Endothelial cell of umbilical vein (primary cell): ENCODE data around the gene SLC39A3. TPM values are rescaled to one million over a fixed set of nuclear protein-coding genes. Genes with fewer than 3 reads are reported as not detected.

Experiments
- BruUV-seq: library from RNA; stranded (reverse); fragments of 400-500 nt; replicated peaks from 2 replicates; lab custom pipeline; 2021; lab: Mats Ljungman, UMichigan
- CTCF ChIA-PET: fragments of 300-600, 350-600 bp; sonication (Branson Sonifier 250); formaldehyde crosslinking; loops from one replicate; lab custom pipeline; 2021; ENCODE audit warnings: antibody characterized with exemption, inconsistent platforms; lab: Charles Lee
- POLR2A ChIA-PET: fragments of 300-600, 350-600 bp; sonication (Branson Sonifier 250); formaldehyde crosslinking; loops from one replicate; lab custom pipeline; 2021; ENCODE audit warnings: antibody characterized with exemption, inconsistent platforms; lab: Charles Lee
- DNase-seq: peaks from one replicate; pipeline ENCODE4 v3.0.0-alpha.2; 2011; ENCODE audit warnings: low read depth, low spot score
- FAIRE-seq: peaks from 2 replicates; lab custom pipeline; 2011; peaks lifted over from hg19 to GRCh38; lab: Jason Lieb, UNC
- H2AFZ ChIP-seq: 2 replicates; pipeline ENCODE4 v1.6.0; 2012; ENCODE audit warnings: low read depth, low read length, control low read depth, inconsistent platforms
- H3K27ac ChIP-seq: 2 replicates; pipeline ENCODE4 v1.5.1; 2011; ENCODE audit warnings: low read depth, mild to moderate bottlenecking, control low read depth, low read length, moderate library complexity; ENCODE audit not compliant: insufficient read depth
- H3K27me3 ChIP-seq, 2 experiments: 2 replicates each; pipeline versions ENCODE4 v1.6.0 to v1.6.1; 2011; ENCODE audit warnings: low read length in 2 of 2, mixed read lengths in 1 of 2; ENCODE audit not compliant: control insufficient read depth in 2 of 2, insufficient read depth in 2 of 2
- H3K36me3 ChIP-seq, 2 experiments: 2 replicates in 1 of 2; 3 replicates in 1 of 2; pipeline ENCODE4 v1.5.1; 2011; ENCODE audit warnings: low read length in 2 of 2, mild to moderate bottlenecking in 1 of 2, moderate library complexity in 1 of 2; ENCODE audit not compliant: control insufficient read depth in 2 of 2, insufficient read depth in 2 of 2; ENCODE audit errors: extremely low read depth in 1 of 2
- H3K4me1 ChIP-seq: 3 replicates; pipeline ENCODE4 v1.5.1; 2011; ENCODE audit warnings: mild to moderate bottlenecking, low read length; ENCODE audit not compliant: control insufficient read depth, insufficient read depth; ENCODE audit errors: extremely low read depth
- H3K4me2 ChIP-seq: 2 replicates; pipeline ENCODE4 v1.6.1; 2011; ENCODE audit warnings: low read length, control low read depth, mixed read lengths; ENCODE audit not compliant: insufficient read depth
- H3K4me3 ChIP-seq, 3 experiments: fragments of 200-600 bp in 1 of 3; sonication (generic), shearing (Covaris generic) in 1 of 3; replicated peaks in 1 of 3; 2 replicates each; pipeline ENCODE4 v1.5.1; 2011 to 2016; ENCODE audit warnings: control low read depth in 3 of 3, low read length in 3 of 3, mild to moderate bottlenecking in 2 of 3, inconsistent platforms in 1 of 3, low read depth in 1 of 3, moderate library complexity in 1 of 3; ENCODE audit not compliant: insufficient read depth in 1 of 3
- H3K79me2 ChIP-seq: 2 replicates; pipeline ENCODE4 v1.6.0; 2012; ENCODE audit warnings: low read length, inconsistent platforms; ENCODE audit not compliant: control insufficient read depth, insufficient read depth
- H3K9ac ChIP-seq: replicated peaks from 2 replicates; pipeline ENCODE3; 2011; ENCODE audit warnings: low read length, control low read depth; ENCODE audit not compliant: insufficient read depth; ENCODE audit errors: extremely low read depth
- H3K9me1 ChIP-seq: replicated peaks from 3 replicates; pipeline ENCODE4 v1.6.0; 2011; ENCODE audit warnings: mild to moderate bottlenecking, low read length; ENCODE audit not compliant: control insufficient read depth, insufficient read depth; ENCODE audit errors: extremely low read depth
- H3K9me3 ChIP-seq: replicated peaks from 2 replicates; pipeline ENCODE4 v1.5.1; 2012; ENCODE audit warnings: low read length, inconsistent platforms; ENCODE audit not compliant: control insufficient read depth, insufficient read depth
- H4K20me1 ChIP-seq: replicated peaks from 2 replicates; pipeline ENCODE3; 2011; ENCODE audit warnings: mild to moderate bottlenecking, low read length; ENCODE audit not compliant: control insufficient read depth, insufficient read depth; ENCODE audit errors: extremely low read depth
- EZH2 ChIP-seq: IDR thresholded peaks from 2 replicates; pipeline ENCODE4 v1.6.1; 2012; ENCODE audit warnings: borderline replicate concordance, low read depth, mild to moderate bottlenecking, moderate library complexity, low read length, inconsistent platforms; ENCODE audit not compliant: severe bottlenecking
- FOS ChIP-seq: IDR thresholded peaks from 2 replicates; pipeline ENCODE4 v1.6.1; 2011; ENCODE audit warnings: mild to moderate bottlenecking, low read length, moderate library complexity, borderline replicate concordance; ENCODE audit not compliant: insufficient read depth
- GATA2 ChIP-seq: IDR thresholded peaks from 2 replicates; pipeline ENCODE4 v1.7.0; 2011; ENCODE audit warnings: low read depth, mild to moderate bottlenecking, moderate library complexity, mixed read lengths, low read length; ENCODE audit not compliant: insufficient read length, insufficient read depth
- JUN ChIP-seq: IDR thresholded peaks from 2 replicates; pipeline ENCODE4 v1.6.1; 2011; ENCODE audit warnings: borderline replicate concordance, low read depth; ENCODE audit not compliant: insufficient read length, insufficient read depth
- MYC ChIP-seq: IDR thresholded peaks from one replicate; pipeline ENCODE4 v1.6.1; 2011; ENCODE audit warnings: mild to moderate bottlenecking, low read depth, low read length
- POLR2A ChIP-seq: IDR thresholded peaks from 2 replicates; pipeline ENCODE4 v1.6.1; 2012; ENCODE audit warnings: low read depth, mild to moderate bottlenecking, control low read depth, low read length
- POLR2AphosphoS5 ChIP-seq: IDR thresholded peaks from 2 replicates; pipeline ENCODE4 v1.6.1; 2012; ENCODE audit warnings: low read depth, mild to moderate bottlenecking, control low read depth, low read length, moderate library complexity; ENCODE audit not compliant: insufficient read depth
- dilution Hi-C: fragments of 300-500 bp; cut with MboI; formaldehyde crosslinking; loops from one replicate; pipeline ENCODE4 v1.15.0; 2019; ENCODE audit warnings: low sequenced_read_pairs; ENCODE audit not compliant: extremely low pct_ligation_motif_present
- intact Hi-C: fragments of 100-400 bp; cut with micrococcal nuclease; formaldehyde crosslinking; loops from one replicate; pipeline ENCODE4 v1.10.0; 2022
- polyA plus RNA-seq, 4 experiments: library from polyadenylated mRNA; depleted of rRNA in 3 of 4; stranded (reverse) in 3 of 4; unstranded in 1 of 4; fragments of >200 nt; gene quantifications; 2 replicates each; pipeline versions ENCODE4 v1.2.1 to v1.2.3, GENCODE V29; 2011 to 2012; ENCODE audit warnings: missing spikeins in 1 of 4
- total RNA-seq: library from RNA; stranded (reverse); gene quantifications from 2 replicates; pipeline ENCODE4 v1.2.3, GENCODE V29; 2021
- TF ChIP-seq, protein P1 (sequence below), 2 donors: IDR thresholded peaks; 1 replicate in 1 of 2; 2 replicates in 1 of 2; pipeline ENCODE4 v1.5.1; 2011; ENCODE audit warnings: low read length in 2 of 2, mild to moderate bottlenecking in 2 of 2, moderate library complexity in 2 of 2, control low read depth in 1 of 2, inconsistent platforms in 1 of 2, low read depth in 1 of 2; ENCODE audit not compliant: insufficient read depth in 1 of 2; ENCODE audit errors: extremely low read depth in 1 of 2
- TF ChIP-seq, protein P2 (sequence below): IDR thresholded peaks from 2 replicates; pipeline ENCODE4 v1.6.1; 2011; ENCODE audit not compliant: insufficient read depth, insufficient read length

Gene SLC39A3
- total and polyA plus RNA-seq, 2 donors (not counting 3 experiments of a cell fraction or from before 2014, with no cell fraction given): 28.0 to 43.1 TPM

DNA sequence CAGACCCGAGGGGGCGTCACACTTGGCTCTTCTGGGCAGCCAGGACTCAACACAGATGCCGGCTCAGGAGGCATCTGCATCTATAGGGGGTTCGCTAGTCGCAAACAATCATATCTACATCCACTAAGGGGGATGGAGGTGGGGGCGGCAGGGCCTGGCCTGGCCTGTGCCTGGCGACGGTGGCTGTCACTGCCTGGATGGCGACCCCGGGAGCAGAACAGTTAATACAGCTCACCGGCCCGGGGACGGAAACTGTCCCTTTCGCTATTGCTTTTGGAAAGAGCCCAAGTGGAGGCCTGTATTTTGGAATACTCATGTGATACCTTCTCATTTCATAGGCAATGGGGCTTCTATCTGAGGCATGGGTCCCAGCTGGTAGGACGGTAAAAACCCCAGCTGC is 25.6 kb upstream of the SLC39A3 start:
- CTCF ChIA-PET: interaction anchor here (1.5 kb wide), 1 partner anchor 16 kb away, joined by 5 read pairs; no protein-coding TSS in a partner anchor

DNA sequence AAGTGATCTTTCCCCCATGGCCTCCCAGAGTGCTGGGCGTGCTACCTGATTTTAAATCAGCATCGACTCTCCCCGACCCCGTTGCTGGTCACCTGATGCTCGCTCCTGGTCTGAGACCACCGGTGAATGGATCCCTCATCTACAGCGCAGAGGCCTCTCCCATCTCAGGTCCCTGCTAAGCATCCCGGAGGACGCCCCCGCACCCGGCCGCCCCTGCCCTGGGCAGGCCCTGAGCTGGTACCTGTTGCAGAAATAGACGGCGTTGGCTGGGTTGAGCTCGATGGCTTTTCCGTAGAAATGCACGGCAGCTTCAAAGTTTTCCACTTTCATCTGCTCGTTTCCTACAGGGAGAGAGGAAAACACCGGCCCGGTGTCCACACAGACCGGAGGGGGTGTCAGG is 25.1 kb upstream of the SLC39A3 start:
- Histone ChIP-seq H3K4me2 (no peak overlapping the region), H3K4me3 (no peak overlapping the region), H3K36me3 (peaks cover 0 to 45% of the 10 kb centered on the region in 2 experiments), H3K9ac (no peak overlapping the region), H3K27ac (no peak overlapping the region), H3K9me1 (no peaks in the 10 kb centered on the region), H3K9me3 (no peaks in the 10 kb centered on the region), H4K20me1 (no peaks in the 10 kb centered on the region), H3K79me2 (peaks cover 5% of the 10 kb centered on the region), H2AFZ (no peak overlapping the region), H3K4me1 (no peaks in the 10 kb centered on the region), H3K27me3 (no peaks in the 10 kb centered on the region)
- dilution Hi-C loops (no loop called here), intact Hi-C loops (no loop called here)
- no peak for FAIRE-seq
- DNase-seq: no peak
- TF ChIP-seq POLR2AphosphoS5 (no peak), POLR2A (no peak), JUN (no peak), GATA2 (no peak), MYC (no peak), EZH2 (no peak), FOS (no peak)
- TF ChIP-seq, protein P1, sequence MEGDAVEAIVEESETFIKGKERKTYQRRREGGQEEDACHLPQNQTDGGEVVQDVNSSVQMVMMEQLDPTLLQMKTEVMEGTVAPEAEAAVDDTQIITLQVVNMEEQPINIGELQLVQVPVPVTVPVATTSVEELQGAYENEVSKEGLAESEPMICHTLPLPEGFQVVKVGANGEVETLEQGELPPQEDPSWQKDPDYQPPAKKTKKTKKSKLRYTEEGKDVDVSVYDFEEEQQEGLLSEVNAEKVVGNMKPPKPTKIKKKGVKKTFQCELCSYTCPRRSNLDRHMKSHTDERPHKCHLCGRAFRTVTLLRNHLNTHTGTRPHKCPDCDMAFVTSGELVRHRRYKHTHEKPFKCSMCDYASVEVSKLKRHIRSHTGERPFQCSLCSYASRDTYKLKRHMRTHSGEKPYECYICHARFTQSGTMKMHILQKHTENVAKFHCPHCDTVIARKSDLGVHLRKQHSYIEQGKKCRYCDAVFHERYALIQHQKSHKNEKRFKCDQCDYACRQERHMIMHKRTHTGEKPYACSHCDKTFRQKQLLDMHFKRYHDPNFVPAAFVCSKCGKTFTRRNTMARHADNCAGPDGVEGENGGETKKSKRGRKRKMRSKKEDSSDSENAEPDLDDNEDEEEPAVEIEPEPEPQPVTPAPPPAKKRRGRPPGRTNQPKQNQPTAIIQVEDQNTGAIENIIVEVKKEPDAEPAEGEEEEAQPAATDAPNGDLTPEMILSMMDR (IDR thresholded peaks at IDR 0.05; ENCODE audit: extremely low read depth in 1 of 2, insufficient read depth in 1 of 2, low read depth in 1 of 2, low read length in 2 of 2): no peak
- TF ChIP-seq, protein P2, sequence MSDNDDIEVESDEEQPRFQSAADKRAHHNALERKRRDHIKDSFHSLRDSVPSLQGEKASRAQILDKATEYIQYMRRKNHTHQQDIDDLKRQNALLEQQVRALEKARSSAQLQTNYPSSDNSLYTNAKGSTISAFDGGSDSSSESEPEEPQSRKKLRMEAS: no peak
- ChIA-PET POLR2A (no interaction called here), CTCF (interaction anchor here (1.5 kb wide), 1 partner anchor 16 kb away, joined by 5 read pairs; no protein-coding TSS in a partner anchor)
- no TSS peak for BruUV-seq

More for the DNA sequence above, 25.6 kb upstream of the SLC39A3 start:
- Histone ChIP-seq H3K4me2 (no peak overlapping the region), H3K9me3 (no peaks in the 10 kb centered on the region), H4K20me1 (no peaks in the 10 kb centered on the region), H3K27ac (no peak overlapping the region), H2AFZ (no peak overlapping the region), H3K9ac (no peak overlapping the region), H3K4me3 (no peak overlapping the region), H3K79me2 (peaks cover 10% of the 10 kb centered on the region), H3K4me1 (no peaks in the 10 kb centered on the region), H3K27me3 (no peaks in the 10 kb centered on the region), H3K9me1 (no peaks in the 10 kb centered on the region), H3K36me3 (peaks cover 0 to 45% of the 10 kb centered on the region in 2 experiments)
- FAIRE-seq (no peak), DNase-seq (no peak)
- TF ChIP-seq, protein P1 (IDR thresholded peaks at IDR 0.05; ENCODE audit: extremely low read depth in 1 of 2, insufficient read depth in 1 of 2, low read depth in 1 of 2, low read length in 2 of 2): no peak
- TF ChIP-seq MYC (no peak), FOS (no peak), POLR2A (no peak)
- dilution Hi-C loops: no loop called here
- POLR2A ChIA-PET: no interaction called here
- intact Hi-C loops: no loop called here
- BruUV-seq: no TSS peak
